HG03571 (cell line): ENCODE data around the gene SLC6A17.

Experiments
- ATAC-seq: cut with Tn5 transposase; IDR thresholded peaks from one replicate; pipeline ENCODE4 v1.9.1; 2021; ENCODE audit not compliant: unreplicated experiment

Gene SLC6A17

GRCh38 chr1:110172001-110172400, 21.7 kb downstream of the SLC6A17 start:
- no peak for ATAC-seq

- no peak for ATAC-seq
Measured at GRCh38 chr1:110173466-110174105, 23.3 kb downstream of the SLC6A17 start.

GRCh38 chr1:110174961-110175360, 24.7 kb downstream of the SLC6A17 start:
- no peak for ATAC-seq

- no peak for ATAC-seq
Measured at GRCh38 chr1:110176299-110176956, 26.1 kb downstream of the SLC6A17 start.

GRCh38 chr1:110177775-110178174, 27.5 kb downstream of the SLC6A17 start:
- ATAC-seq, result no peak

GRCh38 chr1:110183642-110184167, 33.4 kb downstream of the SLC6A17 start:
- ATAC-seq, result no peak

GRCh38 chr1:110184446-110184845, 34.2 kb downstream of the SLC6A17 start:
- ATAC-seq, result no peak

- ATAC-seq, result no peak
Measured at GRCh38 chr1:110185181-110185580, 34.9 kb downstream of the SLC6A17 start.

- no peak for ATAC-seq
Measured at GRCh38 chr1:110186558-110186957, 36.3 kb downstream of the SLC6A17 start.

- ATAC-seq, result no peak
Measured at GRCh38 chr1:110187139-110187890, 37.0 kb downstream of the SLC6A17 start.

- no peak for ATAC-seq
Measured at GRCh38 chr1:110188035-110188618, 37.8 kb downstream of the SLC6A17 start.

- no peak for ATAC-seq
Measured at GRCh38 chr1:110189181-110189580, 38.9 kb downstream of the SLC6A17 start.

- ATAC-seq, result no peak
Measured at GRCh38 chr1:110190282-110190929, 40.1 kb downstream of the SLC6A17 start.

- no peak for ATAC-seq
Measured at GRCh38 chr1:110192541-110192940, 42.2 kb downstream of the SLC6A17 start.

GRCh38 chr1:110195196-110195595, 44.9 kb downstream of the SLC6A17 start:
- no peak for ATAC-seq

GRCh38 chr1:110196917-110197765, 46.8 kb downstream of the SLC6A17 start:
- no peak for ATAC-seq

GRCh38 chr1:110197905-110198629, 47.8 kb downstream of the SLC6A17 start:
- no peak for ATAC-seq

GRCh38 chr1:110198746-110199145, 48.5 kb downstream of the SLC6A17 start:
- ATAC-seq, result no peak

- no peak for ATAC-seq
Measured at GRCh38 chr1:110200190-110200589, 49.9 kb downstream of the SLC6A17 start.
